H1 (cell line): ENCODE results near the gene MTCH1. TPM values are rescaled to one million over a fixed set of nuclear protein-coding genes. Genes with fewer than 3 reads are reported as not detected.

Experiments used
- CTCF ChIA-PET: fragments of 300-600 bp; sonication (Branson Sonifier 250); formaldehyde crosslinking; loops from one replicate; lab custom pipeline; 2021; ENCODE audit not compliant: partially characterized antibody; lab: Charles Lee
- POLR2A ChIA-PET: fragments of 300-600 bp; sonication (Branson Sonifier 250); formaldehyde crosslinking; loops from one replicate; lab custom pipeline; 2021; ENCODE audit warnings: inconsistent platforms; ENCODE audit not compliant: partially characterized antibody; lab: Charles Lee
- DNase-seq, 2 experiments: peaks; one replicate each; pipeline versions ENCODE4 v3.0.0 to v3.0.0-alpha.2; 2010 to 2022; ENCODE audit warnings: low spot score in 2 of 2, low read depth in 1 of 2, mixed read lengths in 1 of 2
- FAIRE-seq: peaks from 2 replicates; lab custom pipeline; 2011; peaks lifted over from hg19 to GRCh38; lab: Jason Lieb, UNC
- H2AFZ ChIP-seq: 2 replicates; pipeline ENCODE4 v1.8.1; 2012; ENCODE audit warnings: low read length, inconsistent platforms
- H2AK5ac ChIP-seq: 2 replicates; pipeline ENCODE4 v1.6.1; 2013; ENCODE audit warnings: low read depth, low read length
- H2BK120ac ChIP-seq: replicated peaks from 2 replicates; pipeline ENCODE3; 2013; ENCODE audit warnings: low read depth, low read length, inconsistent platforms
- H2BK12ac ChIP-seq: 2 replicates; pipeline ENCODE4 v1.6.1; 2013; ENCODE audit warnings: low read depth, low read length
- H2BK15ac ChIP-seq: 2 replicates; pipeline ENCODE4 v1.6.1; 2013; ENCODE audit warnings: low read length
- H2BK20ac ChIP-seq: 2 replicates; pipeline ENCODE4 v1.6.1; 2013; ENCODE audit warnings: low read length
- H2BK5ac ChIP-seq: 2 replicates; pipeline ENCODE4 v1.6.1; 2013; ENCODE audit warnings: low read depth, low read length
- H3K14ac ChIP-seq: 2 replicates; pipeline ENCODE4 v1.6.1; 2013; ENCODE audit warnings: inconsistent platforms; ENCODE audit not compliant: insufficient read length
- H3K18ac ChIP-seq: 2 replicates; pipeline ENCODE4 v1.6.1; 2013; ENCODE audit warnings: low read length; ENCODE audit errors: extremely low read depth
- H3K23ac ChIP-seq: 2 replicates; pipeline ENCODE4 v1.6.1; 2013; ENCODE audit warnings: inconsistent platforms; ENCODE audit not compliant: insufficient read length
- H3K23me2 ChIP-seq: 2 replicates; pipeline ENCODE4 v1.6.1; 2013; ENCODE audit warnings: low read depth, low read length
- H3K27ac ChIP-seq: 2 replicates; pipeline ENCODE4 v1.6.1; 2011; ENCODE audit warnings: low read depth, low read length, inconsistent platforms
- H3K27me3 ChIP-seq, 4 experiments: replicated peaks in 1 of 4; 1 replicate in 1 of 4; 2 replicates in 3 of 4; pipeline versions ENCODE4 v1.6.1 to v1.8.1; 2011 to 2013; ENCODE audit warnings: low read length in 3 of 4, mild to moderate bottlenecking in 3 of 4, inconsistent platforms in 2 of 4, mixed read lengths in 2 of 4, moderate library complexity in 1 of 4; ENCODE audit not compliant: control insufficient read depth in 3 of 4, insufficient read depth in 3 of 4; ENCODE audit errors: extremely low read depth in 1 of 4
- H3K36me3 ChIP-seq, 4 experiments: 2 replicates each; pipeline versions ENCODE4 v1.6.1 to v1.8.1; 2011 to 2013; ENCODE audit warnings: mild to moderate bottlenecking in 4 of 4, low read length in 3 of 4, moderate library complexity in 2 of 4, control low read depth in 1 of 4, inconsistent platforms in 1 of 4; ENCODE audit not compliant: insufficient read depth in 4 of 4, control insufficient read depth in 2 of 4
- H3K4ac ChIP-seq: replicated peaks from 2 replicates; pipeline ENCODE3; 2013; ENCODE audit warnings: low read length, low read depth, mixed read lengths, inconsistent platforms; ENCODE audit not compliant: insufficient read length
- H3K4me1 ChIP-seq, 4 experiments: replicated peaks in 1 of 4; 1 replicate in 1 of 4; 2 replicates in 3 of 4; pipeline versions ENCODE4 v1.6.1 to v1.8.1; 2011 to 2013; ENCODE audit warnings: low read length in 3 of 4, inconsistent platforms in 2 of 4, mixed read lengths in 1 of 4; ENCODE audit not compliant: insufficient read depth in 4 of 4, control insufficient read depth in 3 of 4
- H3K4me2 ChIP-seq, 2 experiments: 2 replicates each; pipeline versions ENCODE4 v1.6.1 to v1.8.1; 2011 to 2013; ENCODE audit warnings: low read depth in 2 of 2, low read length in 2 of 2, control low read depth in 1 of 2, inconsistent platforms in 1 of 2, mild to moderate bottlenecking in 1 of 2; ENCODE audit not compliant: insufficient read depth in 1 of 2
- H3K4me3 ChIP-seq, 4 experiments: fragments of 200-600, 300-600 bp in 1 of 4; sonication (generic), shearing (Covaris generic), sonication (Bioruptor Twin) in 1 of 4; 2 replicates each; pipeline versions ENCODE4 v1.5.1 to v1.8.1; 2011 to 2016; ENCODE audit warnings: low read length in 4 of 4, low read depth in 3 of 4, control low read depth in 2 of 4, inconsistent platforms in 2 of 4, mild to moderate bottlenecking in 2 of 4, mixed read lengths in 1 of 4, moderate library complexity in 1 of 4; ENCODE audit not compliant: insufficient read depth in 2 of 4; ENCODE audit errors: extremely low read depth in 1 of 4
- H3K56ac ChIP-seq: replicated peaks from 2 replicates; pipeline ENCODE3; 2013; ENCODE audit warnings: low read depth, mild to moderate bottlenecking, mixed read lengths, low read length, inconsistent platforms; ENCODE audit not compliant: insufficient read length
- H3K79me1 ChIP-seq: 2 replicates; pipeline ENCODE4 v1.6.1; 2013; ENCODE audit warnings: low read depth, low read length, control low read depth
- H3K79me2 ChIP-seq, 2 experiments: 2 replicates each; pipeline versions ENCODE4 v1.6.1 to v1.8.1; 2012 to 2013; ENCODE audit warnings: low read length in 2 of 2, mild to moderate bottlenecking in 2 of 2, inconsistent platforms in 1 of 2; ENCODE audit not compliant: insufficient read depth in 2 of 2, control insufficient read depth in 1 of 2
- H3K9ac ChIP-seq, 4 experiments: replicated peaks in 1 of 4; 1 replicate in 1 of 4; 2 replicates in 3 of 4; pipeline versions ENCODE4 v1.6.1 to v1.8.1; 2011 to 2013; ENCODE audit warnings: low read depth in 3 of 4, low read length in 3 of 4, control low read depth in 2 of 4, mild to moderate bottlenecking in 2 of 4, moderate library complexity in 2 of 4, inconsistent platforms in 1 of 4; ENCODE audit errors: extremely low read depth in 1 of 4
- H3K9me3 ChIP-seq, 2 experiments: 2 replicates each; pipeline versions ENCODE4 v1.6.1 to v1.8.1; 2012 to 2013; ENCODE audit warnings: mild to moderate bottlenecking in 2 of 2, moderate library complexity in 2 of 2, control low read depth in 1 of 2, inconsistent platforms in 1 of 2, low read depth in 1 of 2, low read length in 1 of 2, mixed read lengths in 1 of 2; ENCODE audit not compliant: insufficient read depth in 2 of 2
- H4K20me1 ChIP-seq, 2 experiments: replicated peaks in 1 of 2; 2 replicates each; pipeline versions ENCODE3 to v1.8.1; 2011 to 2013; ENCODE audit warnings: inconsistent platforms in 2 of 2, low read length in 2 of 2, mild to moderate bottlenecking in 1 of 2; ENCODE audit not compliant: insufficient read depth in 2 of 2, control insufficient read depth in 1 of 2
- H4K5ac ChIP-seq: 2 replicates; pipeline ENCODE4 v1.6.1; 2013; ENCODE audit warnings: low read length, low read depth, mixed read lengths, inconsistent platforms; ENCODE audit not compliant: insufficient read length
- H4K8ac ChIP-seq: 2 replicates; pipeline ENCODE4 v1.8.0; 2013; ENCODE audit warnings: mild to moderate bottlenecking, moderate library complexity, low read length, inconsistent platforms; ENCODE audit not compliant: insufficient read depth; ENCODE audit errors: extremely low read depth
- H4K91ac ChIP-seq: replicated peaks from 2 replicates; pipeline ENCODE3; 2013; ENCODE audit warnings: low read length, mixed read lengths, inconsistent platforms; ENCODE audit not compliant: insufficient read length
- ATF3 ChIP-seq: IDR thresholded peaks from 2 replicates; pipeline ENCODE4 v1.6.1; 2011; ENCODE audit warnings: low read depth, mild to moderate bottlenecking, low read length; ENCODE audit not compliant: insufficient read depth
- BACH1 ChIP-seq: IDR thresholded peaks from 2 replicates; pipeline ENCODE4 v1.6.1; 2012; ENCODE audit warnings: low read length, improper control_type of control experiment
- CHD2 ChIP-seq: IDR thresholded peaks from 2 replicates; pipeline ENCODE4 v1.6.1; 2012; ENCODE audit warnings: low read length, improper control_type of control experiment
- GABPA ChIP-seq: IDR thresholded peaks from 2 replicates; pipeline ENCODE4 v1.6.1; 2011; ENCODE audit warnings: mild to moderate bottlenecking, low read length, moderate library complexity, borderline replicate concordance; ENCODE audit not compliant: insufficient read depth
- GTF2F1 ChIP-seq: IDR thresholded peaks from 2 replicates; pipeline ENCODE4 v1.6.1; 2012; ENCODE audit warnings: low read depth, low read length, improper control_type of control experiment, borderline replicate concordance
- POU5F1 ChIP-seq: IDR thresholded peaks from 2 replicates; pipeline ENCODE4 v1.6.1; 2011; ENCODE audit warnings: low read depth, mild to moderate bottlenecking, low read length, moderate library complexity
- USF2 ChIP-seq: IDR thresholded peaks from 2 replicates; pipeline ENCODE4 v1.6.1; 2011; ENCODE audit warnings: low read length, improper control_type of control experiment
- WGBS, 2 experiments: shearing (Covaris generic) in 1 of 2; methylation state at CpG; one replicate each; pipeline versions ENCODE4 v1.1.6 to v1.1.7; 2013 to 2015; ENCODE audit warnings: low lambda C conversion rate in 2 of 2, mixed read lengths in 2 of 2, inconsistent platforms in 1 of 2, low coverage in 1 of 2, missing lambda C conversion rate in 1 of 2; ENCODE audit not compliant: insufficient replicate concordance in 2 of 2, insufficient coverage in 1 of 2, insufficient read length in 1 of 2; ENCODE audit errors: extremely low coverage in 1 of 2, missing lambda C conversion rate in 1 of 2; 5-methylcytosine and 5-hydroxymethylcytosine counted together
- polyA plus RNA-seq, 7 experiments: library from polyadenylated mRNA; depleted of rRNA in 3 of 7; stranded (reverse) in 5 of 7; unstranded in 2 of 7; fragments of >200 nt in 5 of 7; fragments of 200-250 nt in 2 of 7; gene quantifications; 1 replicate in 5 of 7; 2 replicates in 1 of 7; 4 replicates in 1 of 7; pipeline versions ENCODE4 v1.2.1 to v1.2.3, GENCODE V29; 2011 to 2013; ENCODE audit warnings: missing spikeins in 2 of 7, mixed read lengths in 2 of 7
- total RNA-seq: library from RNA; stranded (reverse); fragmentation: NEBNext Ultra II Directional; extraction: Animal tissue kit (Norgen Biotek cat#: 25700); gene quantifications from 2 replicates; pipeline ENCODE4 v1.2.1, GENCODE V29; 2021

Gene MTCH1
- total and polyA plus RNA-seq, 2 of the 8 experiments (the other 6 are each of a cell fraction or from before 2014, with no cell fraction given): 169 to 214 TPM

GRCh38 chr6:37008484-37009465, 22.8 kb upstream of the MTCH1 start:
- H2BK20ac ChIP-seq: no peak overlapping the region
- ChIA-PET CTCF (interaction anchor here (1.0 to 6.5 kb wide), 3 partner anchors 10 to 201 kb away, joined by 6 to 74 read pairs (median 18); no protein-coding TSS in a partner anchor), POLR2A (no interaction called here)
- H2BK5ac ChIP-seq: no peak overlapping the region
- WGBS, 2 experiments: 85% methylated on average over 15 of the region's 15 CpGs; no CpG with 5 or more reads in 1 of the 2 experiments
- H4K20me1 ChIP-seq: no peaks in the 10 kb centered on the region
- H3K14ac ChIP-seq: no peak overlapping the region
- H3K18ac ChIP-seq: no peak overlapping the region
- H3K27me3 ChIP-seq: no peaks in the 10 kb centered on the region
- H2AFZ ChIP-seq: no peak overlapping the region
- no peaks in the 10 kb centered on the region for H3K36me3 ChIP-seq
- no peak overlapping the region for H2AK5ac ChIP-seq
- no peak overlapping the region for H4K8ac ChIP-seq
- no peak overlapping the region for H3K23ac ChIP-seq
- H3K23me2 ChIP-seq: no peaks in the 10 kb centered on the region
- H4K5ac ChIP-seq: no peak overlapping the region
- no peak overlapping the region for H2BK120ac ChIP-seq
- no peak overlapping the region for H3K4me2 ChIP-seq
- H3K9me3 ChIP-seq: no peaks in the 10 kb centered on the region
- H2BK15ac ChIP-seq: no peak overlapping the region
- FAIRE-seq (no peak), DNase-seq (no peak)
- H3K4me1 ChIP-seq: no peaks in the 10 kb centered on the region; a peak in 2 of 7 replicates
- H2BK12ac ChIP-seq: no peak overlapping the region
- H3K9ac ChIP-seq: no peak overlapping the region
- H4K91ac ChIP-seq: no peak overlapping the region
- no peak overlapping the region for H3K27ac ChIP-seq
- H3K79me1 ChIP-seq: no peaks in the 10 kb centered on the region
- H3K4me3 ChIP-seq: no peak overlapping the region
- H3K4ac ChIP-seq: no peak overlapping the region
- no peak overlapping the region for H3K56ac ChIP-seq
- H3K79me2 ChIP-seq: no peaks in the 10 kb centered on the region
- no peak for TF ChIP-seq USF2
- no peak for TF ChIP-seq GTF2F1
- TF ChIP-seq GABPA: no peak
- TF ChIP-seq POU5F1: no peak
- TF ChIP-seq ATF3: no peak
- no peak for TF ChIP-seq CHD2
- TF ChIP-seq BACH1: no peak
